ENCODE results near the gene BMP8B. TPM values are rescaled to one million over a fixed set of nuclear protein-coding genes. Genes with fewer than 3 reads are reported as not detected.
"Not testable (repeated sequence)": the region's sequence is repeated elsewhere in the genome, so short reads cannot be mapped to it uniquely, and the experiment has no call there.

Gene BMP8B
- total and polyA plus RNA-seq, 10 donors = 0.08 to 2.5 (median 1.1) TPM

GRCh38 chr1:39788426-39788757 lies 273 bp downstream of the BMP8B start:
- TF ChIP-seq POLR2AphosphoS5 (IDR thresholded peaks at IDR 0.05) (no peak), POLR2A (IDR thresholded peaks at IDR 0.05) (no peak), CTCF (IDR thresholded peaks at IDR 0.05 in 8 of 11, conservative IDR thresholded peaks at IDR 0.05 in 3 of 11) (no peak)
- Histone ChIP-seq H3K4me3 (peak overlapping the region; percentile 37 to 87 (median 64)), H3K27me3 (replicated peaks in 1 of 7) (peaks cover 0 to 47% (median 13%) of the 10 kb centered on the region in 7 donors), H3K9me3 (no peaks in the 10 kb centered on the region), H3K36me3 (no peaks in the 10 kb centered on the region), H3K4me1 (peaks cover 0 to 32% (median 11%) of the 10 kb centered on the region in 6 donors), H3K27ac (peak overlapping the region in 4 of 8 donors; percentile 64 to 82 (median 76))
- no peak for DNase-seq
- 0 to 6% (median 5%) methylated on average over 5 to 51 of the region's 51 CpGs; no CpG with 5 or more reads in 1 of the 5 donors for WGBS, 5 donors
- intact Hi-C loops (cut with DNase I; ENCODE audit: low total_unique reads) = no loop called here

GRCh38 chr1:39787964-39788363 lies 701 bp downstream of the BMP8B start:
- peaks cover 0 to 47% (median 13%) of the 10 kb centered on the region in 7 donors for H3K27me3 ChIP-seq (replicated peaks in 1 of 7)
- DNase-seq = not testable (repeated sequence)
- WGBS, 5 donors = 4 to 23% (median 14%) methylated on average over 26 to 54 of the region's 55 CpGs

DNA sequence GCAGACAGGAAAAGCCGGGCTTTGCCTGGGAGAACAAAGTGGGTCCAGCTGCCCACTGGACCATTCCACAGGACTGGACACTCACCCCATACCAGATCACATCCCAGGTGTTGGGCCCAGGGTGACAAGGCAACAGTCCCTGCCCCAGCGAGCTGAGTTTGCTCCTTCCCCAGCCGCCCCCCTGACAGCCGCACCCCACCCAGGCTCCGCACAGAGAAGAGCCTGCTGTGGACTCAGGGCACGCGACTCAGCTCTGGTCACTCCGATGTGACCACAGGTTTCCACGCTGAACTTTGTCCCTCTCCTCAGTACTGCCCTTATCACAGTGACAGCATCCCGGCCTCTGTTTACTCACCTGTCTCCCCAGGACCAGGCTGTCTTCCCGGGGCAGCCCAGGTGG lies 1.2 kb downstream of the BMP8B start:
- Histone ChIP-seq H3K4me1 (peaks cover 0 to 28% (median 11%) of the 10 kb centered on the region in 6 donors), H3K36me3 (no peaks in the 10 kb centered on the region), H3K27me3 (replicated peaks in 1 of 7) (peaks cover 0 to 47% (median 13%) of the 10 kb centered on the region in 7 donors), H3K9me3 (no peaks in the 10 kb centered on the region), H3K27ac (no peak overlapping the region), H3K4me3 (peak overlapping the region in 2 of 8 donors; percentile 69 to 87)
- no peak for TF ChIP-seq POLR2A (IDR thresholded peaks at IDR 0.05)
- no peak for TF ChIP-seq POLR2AphosphoS5 (IDR thresholded peaks at IDR 0.05)
- no peak for TF ChIP-seq CTCF (IDR thresholded peaks at IDR 0.05 in 8 of 11, conservative IDR thresholded peaks at IDR 0.05 in 3 of 11)
- WGBS, 5 donors = 71 to 78% (median 73%) methylated on average over 11 of the region's 11 CpGs
- intact Hi-C loops (cut with DNase I; ENCODE audit: low total_unique reads) = no loop called here
- DNase-seq = no peak

More at GRCh38 chr1:39787964-39788363, 701 bp downstream of the BMP8B start:
- H3K9me3 ChIP-seq; H3K36me3 ChIP-seq; H3K27ac ChIP-seq; intact Hi-C loops (cut with DNase I; ENCODE audit: low total_unique reads): not testable (repeated sequence)
- peak overlapping the region in 4 of 8 donors; percentile 68 to 87 (median 72) for H3K4me3 ChIP-seq
- H3K4me1 ChIP-seq = peaks cover 0 to 28% (median 11%) of the 10 kb centered on the region in 6 donors

- H3K36me3 ChIP-seq; H3K9me3 ChIP-seq; intact Hi-C loops (cut with DNase I; ENCODE audit: low total_unique reads); DNase-seq; H3K4me3 ChIP-seq; H3K27ac ChIP-seq: not testable (repeated sequence)
- peaks cover 0 to 28% (median 11%) of the 10 kb centered on the region in 6 donors for H3K4me1 ChIP-seq
- H3K27me3 ChIP-seq (replicated peaks in 1 of 7) = peaks cover 0 to 46% (median 13%) of the 10 kb centered on the region in 7 donors
- 86 to 95% (median 91%) methylated on average over 1 to 5 of the region's 5 CpGs for WGBS, 5 donors
These were observed 1.6 kb downstream of the BMP8B start for GRCh38 chr1:39787108-39787375.

DNA sequence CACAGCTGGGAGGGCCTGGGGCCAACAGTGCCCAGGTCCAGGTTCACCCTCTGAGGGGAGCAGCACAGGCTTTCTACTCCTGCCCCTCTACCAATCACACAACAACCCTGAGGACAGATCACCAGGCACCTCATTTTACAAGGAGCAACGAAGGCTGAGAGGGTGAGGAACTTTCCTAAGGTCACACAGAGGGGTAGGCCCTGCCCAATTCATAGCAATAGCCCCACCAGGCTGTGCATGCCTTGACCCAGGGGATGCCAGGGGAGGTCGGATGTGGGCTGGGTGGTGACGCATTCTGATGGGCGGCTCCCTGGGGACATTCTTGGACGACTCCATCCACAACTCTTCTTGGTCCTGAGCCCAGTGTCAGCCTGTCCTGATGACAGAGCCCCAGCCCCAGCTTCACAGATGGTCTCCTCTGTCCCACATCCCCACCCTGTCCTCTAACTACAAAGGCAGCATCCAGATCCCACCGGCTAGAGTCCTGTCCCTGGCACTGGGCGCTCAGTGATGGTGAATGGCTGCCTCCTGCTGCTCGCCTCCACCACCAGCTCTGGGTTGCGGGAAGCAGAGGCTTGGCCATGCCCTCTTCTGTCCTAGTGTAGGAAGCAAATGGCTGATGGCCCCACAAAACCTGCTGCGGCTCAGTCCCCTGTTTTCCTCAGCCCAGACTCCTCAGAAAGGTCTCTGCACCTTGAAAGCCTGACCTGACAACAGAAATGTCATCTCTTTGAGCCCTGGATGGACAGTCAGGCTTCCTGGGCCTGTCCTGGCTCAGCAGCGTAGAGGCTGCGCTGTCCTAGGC lies 2.2 kb downstream of the BMP8B start:
- 84 to 98% (median 95%) methylated on average over 7 to 10 of the region's 12 CpGs for WGBS, 5 donors

GRCh38 chr1:39782685-39783084 lies 6.0 kb downstream of the BMP8B start:
- DNase-seq; H3K4me1 ChIP-seq; H3K27ac ChIP-seq; H3K36me3 ChIP-seq; H3K4me3 ChIP-seq; H3K9me3 ChIP-seq; intact Hi-C loops (cut with DNase I; ENCODE audit: low total_unique reads): not testable (repeated sequence)
- 88 to 97% (median 93%) methylated on average over 10 of the region's 10 CpGs for WGBS, 5 donors
- H3K27me3 ChIP-seq (replicated peaks in 1 of 7) = peaks cover 0 to 15% (median 7%) of the 10 kb centered on the region in 7 donors

More for the DNA sequence above, 2.2 kb downstream of the BMP8B start:
- H3K9me3 ChIP-seq; intact Hi-C loops (cut with DNase I; ENCODE audit: low total_unique reads); H3K27ac ChIP-seq; H3K4me3 ChIP-seq; H3K36me3 ChIP-seq; DNase-seq: not testable (repeated sequence)
- peaks cover 0 to 41% (median 13%) of the 10 kb centered on the region in 7 donors for H3K27me3 ChIP-seq (replicated peaks in 1 of 7)
- peaks cover 0 to 28% (median 11%) of the 10 kb centered on the region in 6 donors for H3K4me1 ChIP-seq

Measured in spleen (tissue), 11 donors.